Measurements from ENCODE around the gene HECTD1.
"Not testable (repeated sequence)": the region's sequence is repeated elsewhere in the genome, so short reads cannot be mapped to it uniquely, and the experiment has no call there.

Gene HECTD1

GRCh38 chr14:31139301-31139847, 68.2 kb downstream of the HECTD1 start:
- DNase-seq = no peak

GRCh38 chr14:31138301-31138700, 69.3 kb downstream of the HECTD1 start:
- DNase-seq = no peak

- no peak for DNase-seq
These were observed 70.2 kb downstream of the HECTD1 start for GRCh38 chr14:31137214-31137889.

GRCh38 chr14:31133133-31133532, 74.5 kb downstream of the HECTD1 start:
- DNase-seq = no peak

GRCh38 chr14:31128601-31129526, 78.7 kb downstream of the HECTD1 start:
- no peak for DNase-seq

- no peak for DNase-seq
These were observed 79.9 kb downstream of the HECTD1 start for GRCh38 chr14:31127690-31128089.

- DNase-seq = no peak
These were observed 80.9 kb downstream of the HECTD1 start for GRCh38 chr14:31126680-31127079.

- DNase-seq = no peak
These were observed 82.4 kb downstream of the HECTD1 start for GRCh38 chr14:31125231-31125630.

GRCh38 chr14:31124197-31124596, 83.4 kb downstream of the HECTD1 start:
- DNase-seq = no peak

- no peak for DNase-seq
These were observed 84.7 kb downstream of the HECTD1 start for GRCh38 chr14:31122921-31123320.

- no peak for DNase-seq
These were observed 85.4 kb downstream of the HECTD1 start for GRCh38 chr14:31122098-31122611.

GRCh38 chr14:31118892-31119291, 88.7 kb downstream of the HECTD1 start:
- DNase-seq = no peak

GRCh38 chr14:31113794-31114193, 93.8 kb downstream of the HECTD1 start:
- no peak for DNase-seq

GRCh38 chr14:31110872-31111271, 96.7 kb downstream of the HECTD1 start:
- no peak for DNase-seq

GRCh38 chr14:31109257-31109656, 98.3 kb downstream of the HECTD1 start:
- no peak for DNase-seq

GRCh38 chr14:31106768-31107167, 100.8 kb downstream of the HECTD1 start:
- DNase-seq = no peak

GRCh38 chr14:31097081-31097480, 110.5 kb downstream of the HECTD1 start:
- no peak for DNase-seq

- DNase-seq = no peak
These were observed 111.3 kb downstream of the HECTD1 start for GRCh38 chr14:31096255-31096654.

GRCh38 chr14:31095817-31096216, 111.8 kb downstream of the HECTD1 start:
- DNase-seq = not testable (repeated sequence)

- DNase-seq = not testable (repeated sequence)
These were observed 113.4 kb downstream of the HECTD1 start for GRCh38 chr14:31093884-31094839.

- no peak for DNase-seq
These were observed 115.4 kb downstream of the HECTD1 start for GRCh38 chr14:31092160-31092708.

All from DMS 273 treated with DMSO at 0.1 percent for 48 hours (cell line).